ENCODE data around the gene CHSY3.

Gene CHSY3

DNA sequence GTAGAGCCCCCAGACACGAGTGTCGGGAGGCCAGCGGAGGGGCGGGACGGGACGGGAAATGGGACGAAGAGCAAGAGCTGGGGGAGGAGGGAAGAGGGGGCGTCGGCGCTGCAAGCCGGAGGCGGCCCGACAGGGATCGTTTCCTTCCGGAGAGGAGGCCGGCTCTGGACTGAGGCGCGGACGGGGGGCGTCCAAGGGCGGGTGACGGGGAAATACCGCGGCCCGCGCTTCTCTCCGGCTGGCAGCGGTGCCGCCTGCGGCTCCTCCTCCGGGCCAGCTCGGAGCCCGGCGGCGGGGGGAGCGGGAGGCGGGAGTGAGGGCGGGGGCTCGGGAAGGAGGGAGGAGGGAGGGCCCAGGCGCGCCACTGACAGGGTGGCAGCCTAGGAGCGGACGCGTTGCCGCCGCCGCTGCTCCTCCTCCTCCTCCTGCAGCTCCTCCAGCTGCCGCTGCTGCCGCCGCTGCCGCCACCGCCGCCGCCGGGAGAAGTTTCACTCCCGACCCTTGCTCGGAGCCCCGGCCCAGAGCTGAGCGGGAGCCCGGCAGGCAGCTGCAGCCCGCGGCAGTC is at the start of gene CHSY3:
Gene CHSY3 (plus strand): TSS at position 364 of the 565 bp plus-strand sequence.
- Histone ChIP-seq H3K9me3 (ENCODE audit: control insufficient read depth, low read length) (no peaks in the 10 kb centered on the region), H3K4me3 (ENCODE audit: low read length) (peak within 1 kb of the TSS; percentile 25), H3K36me3 (ENCODE audit: control insufficient read depth, insufficient read depth, low read length) (no peaks in the 10 kb centered on the region), H3K4me1 (ENCODE audit: control insufficient read depth, insufficient read depth, low read length) (no peaks in the 10 kb centered on the region), H3K9ac (ENCODE audit: low read length) (peak within 1 kb of the TSS; percentile 39), H3K27me3 (ENCODE audit: control insufficient read depth, insufficient read depth, low read length) (peaks cover 45% of the 10 kb centered on the region)

DNA sequence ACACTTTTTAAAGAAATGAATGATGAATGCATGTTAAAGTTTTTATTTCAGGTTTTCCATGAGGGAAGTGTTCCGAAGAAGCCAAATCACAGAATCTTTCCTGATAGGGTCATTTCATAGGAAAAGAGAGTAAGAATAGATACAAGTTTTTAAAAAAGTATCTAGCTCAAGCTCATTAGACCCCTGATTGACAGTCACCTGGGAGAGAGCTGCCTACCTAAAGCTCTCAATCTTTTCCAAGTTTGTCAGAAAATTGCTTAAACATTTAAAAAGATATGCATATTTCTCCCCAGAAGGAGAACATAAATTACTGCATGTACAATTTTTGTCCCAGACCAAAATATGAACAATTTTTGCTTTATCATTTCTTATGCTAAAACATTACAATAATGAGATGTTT is 47.9 kb upstream of the CHSY3 start:
- no peaks in the 10 kb centered on the region for H3K27me3 ChIP-seq (ENCODE audit: control insufficient read depth, insufficient read depth, low read length)
- H3K4me1 ChIP-seq (ENCODE audit: control insufficient read depth, insufficient read depth, low read length) = no peaks in the 10 kb centered on the region
- no peaks in the 10 kb centered on the region for H3K36me3 ChIP-seq (ENCODE audit: control insufficient read depth, insufficient read depth, low read length)
- H3K9me3 ChIP-seq (ENCODE audit: control insufficient read depth, low read length) = no peaks in the 10 kb centered on the region
- no peak overlapping the region for H3K4me3 ChIP-seq (ENCODE audit: low read length)
- H3K9ac ChIP-seq (ENCODE audit: low read length) = no peak overlapping the region

DNA sequence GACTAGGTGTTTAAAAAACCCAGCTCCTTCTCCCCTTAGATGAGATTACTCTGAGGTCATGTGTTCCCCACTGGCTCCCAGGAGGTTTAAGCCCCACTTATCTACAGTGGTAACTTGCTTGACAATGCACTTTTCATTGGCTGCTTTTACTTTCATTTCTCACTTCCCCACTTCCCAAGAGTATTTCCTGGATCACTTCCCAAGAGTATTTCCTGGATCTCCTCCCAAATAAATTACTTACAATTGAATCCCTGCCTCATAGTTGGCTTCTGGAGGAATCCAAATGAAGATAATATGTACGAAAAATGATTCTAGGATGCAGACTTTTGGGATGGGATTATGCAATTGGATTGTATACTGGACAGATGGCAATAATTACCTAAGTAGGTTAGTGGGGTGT is 47.1 kb upstream of the CHSY3 start:
- Histone ChIP-seq H3K36me3 (ENCODE audit: control insufficient read depth, insufficient read depth, low read length) (no peaks in the 10 kb centered on the region), H3K9ac (ENCODE audit: low read length) (no peak overlapping the region), H3K9me3 (ENCODE audit: control insufficient read depth, low read length) (no peaks in the 10 kb centered on the region), H3K27me3 (ENCODE audit: control insufficient read depth, insufficient read depth, low read length) (no peaks in the 10 kb centered on the region), H3K4me1 (ENCODE audit: control insufficient read depth, insufficient read depth, low read length) (no peaks in the 10 kb centered on the region), H3K4me3 (ENCODE audit: low read length) (no peak overlapping the region)

DNA sequence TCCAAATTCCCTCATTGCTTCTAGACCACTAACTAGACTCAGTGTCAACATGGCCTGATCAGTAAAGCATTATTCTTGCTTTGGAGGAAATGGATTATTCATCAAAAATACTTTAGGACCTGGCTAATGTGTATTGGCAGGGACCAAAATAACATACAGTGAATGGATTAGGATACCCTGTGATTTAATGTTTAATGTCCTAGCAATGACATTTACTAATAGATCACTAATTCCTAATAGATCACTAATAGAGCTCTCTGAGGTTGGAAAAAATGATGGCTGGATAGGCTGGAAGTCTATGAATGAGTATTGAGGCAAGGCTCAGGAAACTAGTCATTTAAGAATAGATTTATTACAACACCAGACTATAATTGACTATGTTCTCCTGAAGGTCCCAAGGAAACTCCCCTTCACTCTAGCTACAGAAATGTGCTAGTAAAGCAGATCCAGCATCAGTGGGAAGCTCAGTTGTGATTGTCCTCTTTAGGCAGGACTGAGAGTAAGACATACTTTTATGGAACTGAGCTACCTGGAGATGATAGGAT is 46.1 kb upstream of the CHSY3 start:
- H3K9me3 ChIP-seq (ENCODE audit: control insufficient read depth, low read length) = no peaks in the 10 kb centered on the region
- no peaks in the 10 kb centered on the region for H3K36me3 ChIP-seq (ENCODE audit: control insufficient read depth, insufficient read depth, low read length)
- no peak overlapping the region for H3K4me3 ChIP-seq (ENCODE audit: low read length)
- H3K27me3 ChIP-seq (ENCODE audit: control insufficient read depth, insufficient read depth, low read length) = no peaks in the 10 kb centered on the region
- no peak overlapping the region for H3K9ac ChIP-seq (ENCODE audit: low read length)
- H3K4me1 ChIP-seq (ENCODE audit: control insufficient read depth, insufficient read depth, low read length) = no peaks in the 10 kb centered on the region

DNA sequence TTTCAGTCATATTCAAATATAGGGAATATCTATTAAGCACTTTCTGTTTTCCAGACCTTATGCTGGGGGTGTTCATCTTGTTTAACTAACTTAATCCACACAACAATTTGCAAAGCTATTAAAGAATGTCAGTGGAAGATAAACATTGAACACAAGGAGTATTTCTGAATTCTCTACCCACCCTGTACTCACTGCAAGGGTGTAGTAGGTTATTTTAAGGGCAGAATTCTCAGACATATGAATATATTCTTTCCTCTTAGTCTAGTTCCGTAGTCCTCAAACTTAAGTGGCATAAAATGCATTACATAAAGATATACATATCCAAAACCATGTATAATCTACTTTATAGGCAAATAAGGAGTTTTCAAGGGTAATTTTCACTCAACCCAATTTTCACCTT is 19.9 kb upstream of the CHSY3 start:
- Histone ChIP-seq H3K27me3 (ENCODE audit: control insufficient read depth, insufficient read depth, low read length) (no peaks in the 10 kb centered on the region), H3K9me3 (ENCODE audit: control insufficient read depth, low read length) (no peaks in the 10 kb centered on the region), H3K4me3 (ENCODE audit: low read length) (no peak overlapping the region), H3K36me3 (ENCODE audit: control insufficient read depth, insufficient read depth, low read length) (no peaks in the 10 kb centered on the region), H3K4me1 (ENCODE audit: control insufficient read depth, insufficient read depth, low read length) (no peaks in the 10 kb centered on the region), H3K9ac (ENCODE audit: low read length) (no peak overlapping the region)

DNA sequence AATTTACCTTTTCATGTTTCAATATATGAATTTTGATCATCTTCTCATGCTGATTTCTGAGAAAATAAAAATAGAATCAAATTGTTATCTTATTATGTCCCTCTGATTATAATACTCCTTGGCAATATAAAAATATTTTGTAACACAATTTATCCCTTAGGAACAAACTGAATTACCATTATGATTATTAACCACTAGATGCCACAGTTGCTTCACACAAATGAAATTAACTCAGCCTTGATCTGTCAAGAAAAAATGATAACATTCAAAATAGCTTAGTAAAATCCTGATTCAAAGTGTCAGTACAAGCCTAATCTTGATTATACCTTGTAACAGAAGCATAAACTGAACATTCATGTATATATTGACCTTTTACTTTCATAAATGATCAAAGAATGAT is 4.8 kb upstream of the CHSY3 start:
- H3K9ac ChIP-seq (ENCODE audit: low read length) = no peak overlapping the region
- no peak overlapping the region for H3K4me3 ChIP-seq (ENCODE audit: low read length)
- no peaks in the 10 kb centered on the region for H3K4me1 ChIP-seq (ENCODE audit: control insufficient read depth, insufficient read depth, low read length)
- no peaks in the 10 kb centered on the region for H3K9me3 ChIP-seq (ENCODE audit: control insufficient read depth, low read length)
- no peaks in the 10 kb centered on the region for H3K36me3 ChIP-seq (ENCODE audit: control insufficient read depth, insufficient read depth, low read length)
- peaks cover 13% of the 10 kb centered on the region for H3K27me3 ChIP-seq (ENCODE audit: control insufficient read depth, insufficient read depth, low read length)

DNA sequence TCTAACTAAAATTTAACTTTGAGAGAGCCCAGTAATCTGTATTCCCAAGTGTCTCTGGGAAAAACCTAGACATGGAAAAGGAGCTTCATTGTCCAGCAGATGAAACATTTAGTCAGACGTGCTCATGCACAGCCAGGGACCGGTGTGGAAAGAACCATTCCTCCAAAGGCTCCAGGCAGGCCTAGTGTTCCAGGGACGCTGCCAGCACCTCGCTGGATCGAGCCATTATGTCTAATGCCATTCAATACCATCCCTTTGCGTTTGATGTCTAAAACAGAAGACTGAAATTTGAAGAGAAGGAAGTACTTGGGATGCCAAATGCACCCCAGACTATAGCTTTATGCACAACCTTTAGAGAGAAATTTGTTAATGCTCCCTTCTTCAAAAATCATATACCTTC is 1.4 kb upstream of the CHSY3 start:
- peaks cover 42% of the 10 kb centered on the region for H3K27me3 ChIP-seq (ENCODE audit: control insufficient read depth, insufficient read depth, low read length)
- H3K4me3 ChIP-seq (ENCODE audit: low read length) = no peak overlapping the region
- no peaks in the 10 kb centered on the region for H3K9me3 ChIP-seq (ENCODE audit: control insufficient read depth, low read length)
- no peaks in the 10 kb centered on the region for H3K4me1 ChIP-seq (ENCODE audit: control insufficient read depth, insufficient read depth, low read length)
- no peak overlapping the region for H3K9ac ChIP-seq (ENCODE audit: low read length)
- no peaks in the 10 kb centered on the region for H3K36me3 ChIP-seq (ENCODE audit: control insufficient read depth, insufficient read depth, low read length)

DNA sequence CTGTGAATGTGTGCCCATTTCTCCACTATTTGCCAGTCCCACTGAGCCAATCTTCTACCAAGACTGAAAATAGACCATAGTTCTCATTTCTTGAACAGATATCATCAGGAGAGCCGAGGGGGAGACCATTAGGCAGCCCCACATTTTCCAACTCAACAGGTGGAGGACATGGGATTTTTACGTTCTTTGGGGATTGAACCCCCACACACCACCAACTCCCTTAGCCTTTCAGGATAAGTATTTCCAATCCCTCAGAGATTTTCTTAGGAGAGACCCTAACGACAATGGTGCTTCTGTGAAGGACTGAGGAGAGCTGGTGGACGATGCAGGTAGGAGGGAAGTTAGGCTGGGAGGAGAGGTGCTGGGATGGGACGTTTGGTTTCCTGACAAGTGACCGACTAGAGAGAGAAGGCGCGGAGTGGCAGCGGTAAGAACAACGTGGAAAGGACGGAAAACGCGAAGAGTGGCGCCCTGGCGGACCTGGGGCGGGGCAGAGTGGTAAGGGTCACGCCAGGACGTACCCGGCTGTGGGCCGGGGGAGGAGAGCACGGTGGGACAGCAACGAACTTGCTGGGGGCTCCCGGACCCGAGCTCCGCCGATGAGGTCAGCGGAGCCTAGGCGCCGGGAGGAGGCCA is 681 bp upstream of the CHSY3 start:
- H3K36me3 ChIP-seq (ENCODE audit: control insufficient read depth, insufficient read depth, low read length) = no peaks in the 10 kb centered on the region
- H3K9me3 ChIP-seq (ENCODE audit: control insufficient read depth, low read length) = no peaks in the 10 kb centered on the region
- peaks cover 45% of the 10 kb centered on the region for H3K27me3 ChIP-seq (ENCODE audit: control insufficient read depth, insufficient read depth, low read length)
- no peaks in the 10 kb centered on the region for H3K4me1 ChIP-seq (ENCODE audit: control insufficient read depth, insufficient read depth, low read length)
- no peak overlapping the region for H3K9ac ChIP-seq (ENCODE audit: low read length)
- peak overlapping the region; percentile 12 for H3K4me3 ChIP-seq (ENCODE audit: low read length)

DNA sequence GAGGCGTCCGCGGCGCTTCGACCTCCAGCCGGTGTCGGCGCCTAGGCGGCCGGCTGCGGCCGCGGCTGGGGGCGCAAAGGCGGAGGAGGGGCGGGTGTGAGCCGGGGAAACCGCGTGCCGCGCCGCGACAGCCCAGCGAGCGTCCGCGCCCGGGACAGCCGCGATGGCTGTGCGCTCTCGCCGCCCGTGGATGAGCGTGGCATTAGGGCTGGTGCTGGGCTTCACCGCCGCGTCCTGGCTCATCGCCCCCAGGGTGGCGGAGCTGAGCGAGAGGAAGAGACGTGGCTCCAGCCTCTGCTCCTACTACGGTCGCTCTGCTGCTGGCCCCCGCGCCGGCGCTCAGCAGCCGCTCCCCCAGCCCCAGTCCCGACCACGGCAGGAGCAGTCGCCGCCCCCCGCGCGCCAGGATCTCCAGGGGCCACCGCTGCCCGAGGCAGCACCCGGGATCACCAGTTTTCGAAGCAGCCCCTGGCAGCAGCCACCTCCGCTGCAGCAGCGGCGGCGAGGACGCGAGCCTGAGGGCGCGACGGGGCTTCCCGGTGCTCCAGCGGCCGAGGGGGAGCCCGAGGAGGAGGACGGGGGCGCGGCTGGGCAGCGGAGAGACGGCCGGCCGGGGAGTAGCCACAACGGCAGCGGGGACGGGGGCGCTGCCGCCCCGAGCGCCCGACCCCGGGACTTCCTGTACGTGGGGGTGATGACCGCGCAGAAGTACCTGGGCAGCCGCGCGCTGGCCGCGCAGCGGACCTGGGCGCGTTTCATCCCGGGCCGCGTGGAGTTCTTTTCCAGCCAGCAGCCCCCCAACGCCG is 605 bp downstream of the CHSY3 start:
- Histone ChIP-seq H3K36me3 (ENCODE audit: control insufficient read depth, insufficient read depth, low read length) (no peaks in the 10 kb centered on the region), H3K9ac (ENCODE audit: low read length) (peak overlapping the region; percentile 39), H3K4me3 (ENCODE audit: low read length) (peak overlapping the region; percentile 25), H3K27me3 (ENCODE audit: control insufficient read depth, insufficient read depth, low read length) (peaks cover 45% of the 10 kb centered on the region), H3K9me3 (ENCODE audit: control insufficient read depth, low read length) (no peaks in the 10 kb centered on the region), H3K4me1 (ENCODE audit: control insufficient read depth, insufficient read depth, low read length) (no peaks in the 10 kb centered on the region)

DNA sequence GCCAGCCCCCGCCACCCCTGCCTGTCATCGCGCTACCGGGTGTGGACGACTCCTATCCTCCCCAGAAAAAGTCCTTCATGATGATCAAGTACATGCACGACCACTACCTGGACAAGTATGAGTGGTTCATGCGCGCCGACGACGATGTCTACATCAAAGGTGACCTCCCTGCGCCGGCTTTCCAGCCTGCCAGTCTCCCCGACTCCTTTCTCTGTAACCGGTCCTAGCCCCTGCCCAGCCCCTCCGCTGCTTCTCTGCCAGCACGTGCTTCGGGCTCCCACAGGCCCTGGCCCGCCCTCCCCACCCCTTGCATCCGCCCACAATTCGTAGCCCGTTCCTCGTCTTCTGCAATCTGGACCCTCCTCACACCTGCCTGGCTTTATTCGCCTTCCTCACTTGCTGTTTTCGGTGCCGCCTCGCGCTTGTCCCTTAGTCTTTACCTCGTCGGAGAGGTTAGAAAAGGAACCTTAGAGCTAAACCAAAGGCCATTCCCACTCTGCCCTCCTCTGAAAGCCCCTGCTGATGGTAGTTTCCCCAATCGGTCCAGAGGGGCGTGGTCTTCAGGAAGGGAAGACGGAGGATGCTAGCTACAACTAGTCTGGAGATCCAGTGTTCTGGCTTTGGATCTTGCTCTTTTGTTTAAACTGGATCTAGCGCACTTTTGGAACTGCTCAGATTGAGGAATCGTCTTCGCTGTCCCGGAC is 1.4 kb downstream of the CHSY3 start:
- no peaks in the 10 kb centered on the region for H3K4me1 ChIP-seq (ENCODE audit: control insufficient read depth, insufficient read depth, low read length)
- no peak overlapping the region for H3K4me3 ChIP-seq (ENCODE audit: low read length)
- H3K36me3 ChIP-seq (ENCODE audit: control insufficient read depth, insufficient read depth, low read length) = no peaks in the 10 kb centered on the region
- H3K9me3 ChIP-seq (ENCODE audit: control insufficient read depth, low read length) = no peaks in the 10 kb centered on the region
- H3K9ac ChIP-seq (ENCODE audit: low read length) = peak overlapping the region; percentile 18
- H3K27me3 ChIP-seq (ENCODE audit: control insufficient read depth, insufficient read depth, low read length) = peaks cover 45% of the 10 kb centered on the region

DNA sequence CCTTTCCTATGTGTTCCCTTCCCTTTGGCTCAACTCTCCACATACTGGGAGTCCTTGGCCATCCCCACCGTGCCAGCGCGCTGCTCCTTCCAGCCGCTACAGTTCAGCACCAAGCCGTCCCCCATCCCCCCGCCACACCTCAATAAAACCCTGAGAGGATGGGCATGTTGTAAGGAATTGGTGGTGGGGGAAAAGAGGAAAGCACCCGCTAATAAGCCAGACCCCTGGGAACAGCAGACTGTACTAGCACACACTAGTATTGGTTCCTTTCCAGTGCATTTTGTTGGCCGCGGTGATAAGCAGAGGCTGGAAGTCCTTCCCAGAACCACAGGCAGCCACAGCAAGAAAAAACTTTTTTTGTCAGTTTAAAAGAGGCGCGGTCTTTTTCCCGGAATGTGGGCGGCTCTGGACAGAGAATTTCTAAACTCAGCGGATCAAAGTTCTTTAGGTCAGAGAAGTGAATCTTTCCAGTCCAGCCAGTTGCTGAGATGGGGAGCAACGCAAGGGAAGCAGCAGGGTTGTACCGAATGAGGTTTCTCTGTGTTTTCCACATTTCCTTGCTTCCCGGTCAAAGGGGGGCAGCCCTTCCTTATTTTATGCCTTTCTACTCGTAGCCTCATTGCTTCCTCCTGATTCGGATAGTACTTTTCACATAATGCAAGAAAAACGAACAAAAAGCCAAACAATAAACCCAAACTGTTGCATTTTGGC is 2.1 kb downstream of the CHSY3 start:
- Histone ChIP-seq H3K27me3 (ENCODE audit: control insufficient read depth, insufficient read depth, low read length) (peaks cover 45% of the 10 kb centered on the region), H3K9ac (ENCODE audit: low read length) (peak overlapping the region; percentile 18), H3K4me3 (ENCODE audit: low read length) (no peak overlapping the region)

More for the DNA sequence above, 2.1 kb downstream of the CHSY3 start:
- no peaks in the 10 kb centered on the region for H3K4me1 ChIP-seq (ENCODE audit: control insufficient read depth, insufficient read depth, low read length)
- no peaks in the 10 kb centered on the region for H3K9me3 ChIP-seq (ENCODE audit: control insufficient read depth, low read length)
- H3K36me3 ChIP-seq (ENCODE audit: control insufficient read depth, insufficient read depth, low read length) = no peaks in the 10 kb centered on the region
